IgD-negative memory B cell (primary cell): ENCODE results near the gene SAYSD1. TPM values are rescaled to one million over a fixed set of nuclear protein-coding genes. Genes with fewer than 3 reads are reported as not detected.

ENCODE experiments used
- H3K27ac Mint-ChIP-seq, 3 donors: one replicate each; pipeline ENCODE4 v1.8.0; 2020 to 2022; ENCODE audit warnings: mild to moderate bottlenecking in 3 of 3, mixed read lengths in 3 of 3, moderate library complexity in 1 of 3
- H3K27me3 Mint-ChIP-seq: one replicate; pipeline ENCODE4 v1.8.0; 2021; ENCODE audit warnings: mixed read lengths
- H3K36me3 Mint-ChIP-seq: one replicate; pipeline ENCODE4 v1.8.0; 2020; ENCODE audit warnings: mild to moderate bottlenecking, mixed read lengths
- H3K4me1 Mint-ChIP-seq, 3 donors: one replicate each; pipeline ENCODE4 v1.8.0; 2020 to 2022; ENCODE audit warnings: mixed read lengths in 3 of 3, mild to moderate bottlenecking in 1 of 3
- H3K4me3 Mint-ChIP-seq, 4 donors: one replicate each; pipeline ENCODE4 v1.8.0; 2020 to 2022; ENCODE audit warnings: mild to moderate bottlenecking in 4 of 4, mixed read lengths in 4 of 4, moderate library complexity in 3 of 4
- H3K9me3 Mint-ChIP-seq, 3 donors: one replicate each; pipeline ENCODE4 v1.8.0; 2020 to 2021; ENCODE audit warnings: mixed read lengths in 3 of 3, mild to moderate bottlenecking in 1 of 3
- polyA plus RNA-seq: library from polyadenylated mRNA; unstranded; fragments of 300-500 nt; fragmentation: Illumina TruSeq; gene quantifications from one replicate; pipeline ENCODE4 v1.2.3, GENCODE V29; 2021

Gene SAYSD1
- polyA plus RNA-seq, 1 donor from 2014 or later: 16.1 TPM

GRCh38 chr6:39128832-39129231 is 13.8 kb upstream of the SAYSD1 start:
- H3K9me3 Mint-ChIP-seq: peaks cover 0 to 5% (median 0%) of the 10 kb centered on the region in 3 donors
- H3K4me1 Mint-ChIP-seq: no peaks in the 10 kb centered on the region
- H3K36me3 Mint-ChIP-seq: peaks cover 2% of the 10 kb centered on the region
- H3K4me3 Mint-ChIP-seq: no peak overlapping the region
- no peak overlapping the region for H3K27ac Mint-ChIP-seq
- H3K27me3 Mint-ChIP-seq: peaks cover 10% of the 10 kb centered on the region

- Mint-ChIP-seq H3K36me3 (peaks cover 2% of the 10 kb centered on the region), H3K9me3 (peaks cover 0 to 5% (median 0%) of the 10 kb centered on the region in 3 donors), H3K27ac (no peak overlapping the region), H3K4me1 (no peaks in the 10 kb centered on the region), H3K27me3 (peaks cover 10% of the 10 kb centered on the region), H3K4me3 (no peak overlapping the region)
Observed at GRCh38 chr6:39128106-39128505, 13.1 kb upstream of the SAYSD1 start.

- H3K36me3 Mint-ChIP-seq: peaks cover 4% of the 10 kb centered on the region
- H3K4me3 Mint-ChIP-seq: no peak overlapping the region
- H3K27me3 Mint-ChIP-seq: no peaks in the 10 kb centered on the region
- H3K4me1 Mint-ChIP-seq: peaks cover 0 to 1% (median 0%) of the 10 kb centered on the region in 3 donors
- no peak overlapping the region for H3K27ac Mint-ChIP-seq
- H3K9me3 Mint-ChIP-seq: peaks cover 0 to 2% (median 0%) of the 10 kb centered on the region in 3 donors
Observed at GRCh38 chr6:39124114-39124513, 9.1 kb upstream of the SAYSD1 start.

- no peaks in the 10 kb centered on the region for H3K9me3 Mint-ChIP-seq
- H3K36me3 Mint-ChIP-seq: peaks cover 3% of the 10 kb centered on the region
- H3K4me1 Mint-ChIP-seq: peaks cover 4 to 10% (median 7%) of the 10 kb centered on the region in 3 donors
- no peak overlapping the region for H3K4me3 Mint-ChIP-seq
- no peak overlapping the region for H3K27ac Mint-ChIP-seq
- no peaks in the 10 kb centered on the region for H3K27me3 Mint-ChIP-seq
Observed at GRCh38 chr6:39118921-39119320, 3.9 kb upstream of the SAYSD1 start.

- H3K27me3 Mint-ChIP-seq: no peaks in the 10 kb centered on the region
- H3K27ac Mint-ChIP-seq: peak overlapping the region; percentile 82 to 97 (median 89)
- peak overlapping the region; percentile 91 to 96 (median 94) for H3K4me3 Mint-ChIP-seq
- peaks cover 16 to 30% (median 19%) of the 10 kb centered on the region in 3 donors for H3K4me1 Mint-ChIP-seq
- H3K9me3 Mint-ChIP-seq: no peaks in the 10 kb centered on the region
- H3K36me3 Mint-ChIP-seq: peaks cover 9% of the 10 kb centered on the region
Observed at GRCh38 chr6:39114388-39114703, 640 bp downstream of the SAYSD1 start.

- no peaks in the 10 kb centered on the region for H3K9me3 Mint-ChIP-seq
- H3K36me3 Mint-ChIP-seq: peaks cover 9% of the 10 kb centered on the region
- H3K4me1 Mint-ChIP-seq: peaks cover 16 to 30% (median 19%) of the 10 kb centered on the region in 3 donors
- H3K4me3 Mint-ChIP-seq: peak overlapping the region; percentile 91 to 96 (median 94)
- peak overlapping the region; percentile 82 to 97 (median 89) for H3K27ac Mint-ChIP-seq
- no peaks in the 10 kb centered on the region for H3K27me3 Mint-ChIP-seq
Observed at GRCh38 chr6:39113788-39114187, 1.2 kb downstream of the SAYSD1 start.

GRCh38 chr6:39111280-39111679 is 3.7 kb downstream of the SAYSD1 start:
- Mint-ChIP-seq H3K36me3 (peaks cover 15% of the 10 kb centered on the region), H3K4me1 (peaks cover 16 to 37% (median 24%) of the 10 kb centered on the region in 3 donors), H3K27ac (peak overlapping the region; percentile 1 to 82 (median 27)), H3K27me3 (no peaks in the 10 kb centered on the region), H3K9me3 (no peaks in the 10 kb centered on the region), H3K4me3 (peak overlapping the region; percentile 0 to 87 (median 71))

- Mint-ChIP-seq H3K27me3 (no peaks in the 10 kb centered on the region), H3K36me3 (peaks cover 20% of the 10 kb centered on the region), H3K4me1 (peaks cover 13 to 22% (median 22%) of the 10 kb centered on the region in 3 donors), H3K27ac (no peak overlapping the region), H3K4me3 (no peak overlapping the region), H3K9me3 (no peaks in the 10 kb centered on the region)
Observed at GRCh38 chr6:39108041-39108839, 6.7 kb downstream of the SAYSD1 start.

GRCh38 chr6:39107641-39108040 is 7.3 kb downstream of the SAYSD1 start:
- H3K4me3 Mint-ChIP-seq: no peak overlapping the region
- H3K27ac Mint-ChIP-seq: no peak overlapping the region
- H3K27me3 Mint-ChIP-seq: no peaks in the 10 kb centered on the region
- H3K36me3 Mint-ChIP-seq: peaks cover 20% of the 10 kb centered on the region
- no peaks in the 10 kb centered on the region for H3K9me3 Mint-ChIP-seq
- H3K4me1 Mint-ChIP-seq: peaks cover 13 to 25% (median 22%) of the 10 kb centered on the region in 3 donors

- peaks cover 20% of the 10 kb centered on the region for H3K36me3 Mint-ChIP-seq
Observed at GRCh38 chr6:39107034-39107433, 8.0 kb downstream of the SAYSD1 start.

GRCh38 chr6:39104528-39104927 is 10.5 kb downstream of the SAYSD1 start:
- Mint-ChIP-seq H3K36me3 (peaks cover 16% of the 10 kb centered on the region), H3K27ac (no peak overlapping the region), H3K4me1 (peaks cover 1 to 20% (median 10%) of the 10 kb centered on the region in 3 donors), H3K9me3 (no peaks in the 10 kb centered on the region), H3K4me3 (no peak overlapping the region), H3K27me3 (no peaks in the 10 kb centered on the region)

More at GRCh38 chr6:39107034-39107433, 8.0 kb downstream of the SAYSD1 start:
- Mint-ChIP-seq H3K4me1 (peaks cover 10 to 27% (median 19%) of the 10 kb centered on the region in 3 donors), H3K27ac (no peak overlapping the region), H3K27me3 (no peaks in the 10 kb centered on the region), H3K9me3 (no peaks in the 10 kb centered on the region), H3K4me3 (peak overlapping the region in 1 of 4 donors; percentile 22)

- Mint-ChIP-seq H3K4me1 (peaks cover 1 to 20% (median 10%) of the 10 kb centered on the region in 3 donors), H3K9me3 (no peaks in the 10 kb centered on the region), H3K36me3 (peaks cover 11% of the 10 kb centered on the region), H3K27ac (no peak overlapping the region), H3K27me3 (no peaks in the 10 kb centered on the region), H3K4me3 (no peak overlapping the region)
Observed at GRCh38 chr6:39102821-39103136, 12.2 kb downstream of the SAYSD1 start.

- peaks cover 1 to 20% (median 10%) of the 10 kb centered on the region in 3 donors for H3K4me1 Mint-ChIP-seq
- H3K27ac Mint-ChIP-seq: no peak overlapping the region
Observed at GRCh38 chr6:39102071-39102820, 12.7 kb downstream of the SAYSD1 start.

GRCh38 chr6:39100358-39100757 is 14.6 kb downstream of the SAYSD1 start:
- no peaks in the 10 kb centered on the region for H3K27me3 Mint-ChIP-seq
- H3K36me3 Mint-ChIP-seq: peaks cover 8% of the 10 kb centered on the region
- peaks cover 1 to 15% (median 3%) of the 10 kb centered on the region in 3 donors for H3K4me1 Mint-ChIP-seq
- H3K9me3 Mint-ChIP-seq: no peaks in the 10 kb centered on the region
- H3K4me3 Mint-ChIP-seq: no peak overlapping the region
- no peak overlapping the region for H3K27ac Mint-ChIP-seq

More at GRCh38 chr6:39102071-39102820, 12.7 kb downstream of the SAYSD1 start:
- H3K9me3 Mint-ChIP-seq: no peaks in the 10 kb centered on the region
- no peak overlapping the region for H3K4me3 Mint-ChIP-seq
- no peaks in the 10 kb centered on the region for H3K27me3 Mint-ChIP-seq
- H3K36me3 Mint-ChIP-seq: peaks cover 12% of the 10 kb centered on the region

GRCh38 chr6:39095578-39095977 is 19.4 kb downstream of the SAYSD1 start:
- H3K27me3 Mint-ChIP-seq: peaks cover 15% of the 10 kb centered on the region
- no peaks in the 10 kb centered on the region for H3K4me1 Mint-ChIP-seq
- peaks cover 11% of the 10 kb centered on the region for H3K36me3 Mint-ChIP-seq
- H3K9me3 Mint-ChIP-seq: no peaks in the 10 kb centered on the region
- H3K27ac Mint-ChIP-seq: no peak overlapping the region
- no peak overlapping the region for H3K4me3 Mint-ChIP-seq
